Prostate gland (tissue), 2 donors: Measurements from ENCODE around the gene SRPK1.

Source experiments
- CTCF ChIP-seq, 4 experiments: fragments of 200-600 bp in 2 of 4; fragments of 450-650 bp in 2 of 4; sonication (generic) in 2 of 4; IDR thresholded peaks; 1 replicate in 3 of 4; 2 replicates in 1 of 4; pipeline ENCODE4 v1.5.1; 2016 to 2019; ENCODE audit warnings: antibody characterized with exemption in 4 of 4, mild to moderate bottlenecking in 2 of 4, moderate library complexity in 2 of 4
- POLR2A ChIP-seq: fragments of 450-650 bp; IDR thresholded peaks from one replicate; pipeline ENCODE4 v1.6.1; 2016; ENCODE audit warnings: antibody characterized with exemption, mild to moderate bottlenecking

GRCh38 chr6:35898003-35898402, 22.9 kb downstream of the SRPK1 start:
- TF ChIP-seq CTCF (IDR thresholded peaks at IDR 0.05): no peak
- no peak for TF ChIP-seq POLR2A
